ENCODE measurements around the gene GADD45GIP1.
"Not testable (repeated sequence)": the region's sequence is repeated elsewhere in the genome, so short reads cannot be mapped to it uniquely, and the experiment has no call there.

GADD45GIP1 gene

DNA sequence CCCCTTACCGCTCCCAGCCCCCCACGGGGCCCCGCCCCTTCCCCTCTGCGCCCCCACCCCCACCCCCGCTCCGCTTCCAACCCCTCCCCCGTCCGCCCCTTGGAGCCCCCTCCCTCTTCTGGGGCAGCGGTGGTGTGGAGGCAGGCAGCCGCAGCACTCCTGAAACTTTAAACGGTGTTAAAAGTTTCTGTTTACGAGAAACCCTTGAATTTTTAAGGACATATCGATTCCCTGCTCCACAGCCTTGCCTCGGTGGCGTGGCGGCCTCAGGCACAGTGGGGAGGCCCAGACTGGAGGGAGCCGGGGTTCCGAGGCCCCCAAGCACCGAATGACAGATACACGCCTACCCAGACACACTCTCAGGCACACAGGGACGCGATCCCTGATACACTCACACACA, 33.4 kb upstream of the GADD45GIP1 start:
- DNase-seq (ENCODE audit: low read depth in 2 of 3, low spot score in 1 of 3) = no peak

DNA sequence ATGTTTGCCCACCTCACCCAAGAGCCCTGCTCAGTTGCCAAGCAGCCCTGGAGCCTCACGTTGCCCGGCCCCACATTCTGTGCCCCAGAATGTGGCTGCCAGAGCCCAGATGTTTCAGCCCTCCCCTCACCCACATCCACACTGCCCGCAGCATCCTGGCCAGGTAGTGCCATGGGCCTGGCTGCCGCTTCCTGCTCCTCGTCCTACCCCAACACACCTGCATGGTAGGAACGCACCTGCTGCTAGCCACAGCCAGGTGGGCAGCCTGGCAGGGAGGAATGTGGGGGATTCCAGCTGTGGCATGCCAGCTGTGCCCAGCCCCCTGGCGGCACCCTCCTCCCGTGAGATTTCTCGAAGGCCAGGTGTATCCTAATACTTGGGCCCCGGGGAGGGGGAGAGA, 30.8 kb upstream of the GADD45GIP1 start:
- no peak for DNase-seq (ENCODE audit: low read depth in 2 of 3, low spot score in 1 of 3)

DNA sequence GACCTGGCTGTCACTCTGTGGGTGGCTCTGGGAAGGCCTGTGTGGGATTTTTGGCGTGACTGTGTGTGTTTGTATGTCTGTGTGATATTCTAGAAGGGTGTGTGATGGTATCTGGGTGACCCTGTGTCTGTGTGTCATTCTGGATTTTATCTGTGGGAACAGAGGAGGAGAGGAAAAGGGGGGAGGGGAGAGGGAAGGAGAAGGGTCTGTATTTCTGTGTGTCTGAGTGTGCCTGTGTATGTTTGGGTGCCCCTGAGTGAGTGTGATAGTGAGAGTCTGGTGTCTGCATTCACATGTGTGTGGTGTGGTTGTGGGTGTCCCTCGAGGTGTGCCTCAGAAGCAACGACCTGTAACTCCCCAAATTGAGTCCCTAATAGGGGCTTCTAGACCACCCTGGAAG, 30.2 kb upstream of the GADD45GIP1 start:
- no peak for DNase-seq (ENCODE audit: low read depth in 2 of 3, low spot score in 1 of 3)

DNA sequence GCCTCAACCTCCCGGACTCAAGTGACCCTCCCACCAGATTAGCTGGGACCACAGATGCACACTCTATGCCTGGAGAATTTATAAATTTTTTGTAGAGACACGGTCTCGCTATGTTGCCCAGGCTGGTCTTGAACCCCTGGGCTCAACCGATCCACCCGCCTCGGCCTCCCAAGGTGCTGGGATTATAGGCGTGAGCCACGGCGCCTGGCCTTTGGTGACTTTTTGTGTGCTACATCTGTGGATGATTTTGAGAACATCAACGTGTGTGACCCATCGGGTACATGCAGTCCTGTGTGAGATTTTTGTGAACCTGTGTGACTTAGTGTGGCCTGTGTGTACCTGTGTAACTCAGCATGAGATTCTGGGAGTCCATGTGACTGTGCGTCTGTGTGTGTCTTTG, 29.7 kb upstream of the GADD45GIP1 start:
- DNase-seq (ENCODE audit: low read depth in 2 of 3, low spot score in 1 of 3) = no peak

DNA sequence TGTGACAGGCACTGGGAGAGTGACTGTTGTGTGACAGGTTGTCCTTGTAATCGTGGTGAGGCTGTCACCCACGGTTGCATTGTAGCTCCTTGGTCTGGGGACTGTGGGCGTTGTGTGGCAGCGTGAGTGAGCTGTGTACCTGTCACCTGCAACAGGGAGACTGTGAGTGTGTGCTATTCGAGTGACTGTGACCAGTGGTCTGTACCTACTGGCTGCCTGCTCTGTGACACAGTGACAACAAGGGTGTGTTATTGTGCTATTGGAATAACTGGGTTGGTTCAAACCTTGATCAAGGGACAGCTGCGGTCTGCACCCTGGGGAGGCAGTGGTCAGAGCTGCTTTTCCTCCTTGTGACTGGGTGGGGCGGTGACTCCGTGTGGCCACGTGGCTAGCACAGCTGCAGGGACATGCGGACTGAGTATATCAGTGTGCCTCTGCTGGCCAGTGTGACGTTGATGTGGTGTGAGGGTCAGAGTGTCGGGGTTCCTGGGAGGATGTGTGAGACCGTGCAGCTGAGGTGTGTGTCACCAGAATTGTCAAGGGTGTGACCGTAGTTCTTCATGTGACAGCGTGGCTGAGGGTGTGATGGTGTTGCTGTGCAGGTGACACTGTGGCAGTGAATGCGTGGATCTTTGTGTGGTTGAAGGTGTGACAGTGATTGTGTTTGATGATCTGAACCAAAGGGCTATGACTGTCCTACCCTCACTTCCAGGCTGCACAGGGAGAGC, 28.2 kb upstream of the GADD45GIP1 start:
- DNase-seq (ENCODE audit: low read depth in 2 of 3, low spot score in 1 of 3) = no peak

DNA sequence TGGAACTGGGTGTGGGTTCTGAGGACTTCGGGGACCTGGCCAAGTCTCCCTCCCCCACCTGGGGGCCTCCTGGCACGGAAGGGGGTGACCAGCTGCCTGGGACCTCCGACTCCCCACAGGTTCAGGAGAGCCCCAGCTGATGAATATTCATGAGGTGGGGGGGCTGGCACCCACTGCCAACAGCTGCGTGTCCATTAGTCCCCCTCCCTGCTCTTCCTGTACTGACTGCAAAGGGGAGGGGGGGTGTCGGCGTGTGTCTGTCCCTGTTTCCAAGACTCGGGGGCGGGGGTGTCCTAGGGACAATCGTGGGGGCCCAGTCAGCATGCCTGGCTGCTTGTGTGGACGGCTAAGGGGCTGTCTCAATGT, 27.6 kb upstream of the GADD45GIP1 start:
- no peak for DNase-seq (ENCODE audit: low read depth in 2 of 3, low spot score in 1 of 3)

DNA sequence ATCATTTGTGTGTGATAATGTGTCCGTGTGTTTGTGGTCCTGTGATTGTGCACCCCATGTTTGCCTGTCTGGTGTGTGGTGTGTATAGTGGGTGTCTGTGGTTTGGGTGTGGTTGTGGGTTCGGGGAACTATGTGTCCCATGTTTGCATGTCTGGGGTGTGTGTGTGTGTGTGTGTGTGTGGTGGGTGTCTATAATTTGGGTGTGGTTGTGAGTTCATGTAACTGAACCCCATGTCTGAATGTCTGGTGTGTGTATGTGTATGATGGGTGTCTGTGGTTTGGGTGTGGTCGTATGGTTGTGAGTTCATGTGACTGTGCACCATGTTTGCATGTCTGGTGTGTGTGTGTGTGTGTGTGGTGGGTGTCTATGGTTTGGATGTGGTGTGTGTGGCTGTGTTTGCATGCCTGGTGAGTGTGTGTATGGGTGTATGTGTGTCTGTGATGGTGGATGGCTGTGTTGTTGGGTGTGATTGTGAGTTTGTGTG, 27.2 kb upstream of the GADD45GIP1 start:
- DNase-seq (ENCODE audit: low read depth in 2 of 3, low spot score in 1 of 3) = no peak

DNA sequence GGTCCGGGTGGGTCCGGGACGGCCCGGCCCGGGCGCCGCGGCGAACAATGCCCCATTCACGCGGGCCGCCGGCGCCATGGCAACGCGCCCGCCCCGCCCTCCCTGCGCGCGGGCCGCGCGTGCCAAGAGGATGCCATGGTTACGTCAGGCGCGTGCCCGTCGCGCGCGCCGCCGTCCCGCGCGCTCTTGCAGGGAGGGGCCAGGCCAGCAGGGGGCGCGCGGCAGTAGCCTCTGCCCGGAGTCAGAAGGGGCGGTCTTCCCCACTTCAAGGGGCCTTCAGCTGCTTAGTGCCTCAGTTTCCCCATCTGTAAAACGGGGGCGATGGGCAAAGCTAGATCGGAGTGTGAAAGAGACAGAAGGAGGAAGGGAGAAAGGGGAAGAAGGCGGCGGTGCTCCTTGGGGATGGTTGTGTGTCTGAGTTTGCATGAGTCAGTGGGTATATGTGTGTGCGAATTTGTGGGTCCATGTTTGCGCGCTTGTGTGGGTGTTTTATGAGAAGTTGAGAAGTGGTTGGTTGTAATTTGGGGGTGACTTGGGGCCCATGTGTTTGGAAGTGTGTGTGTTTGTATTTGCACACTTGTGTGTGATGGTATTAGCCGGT, 26.6 kb upstream of the GADD45GIP1 start:
- DNase-seq (ENCODE audit: low read depth in 2 of 3, low spot score in 1 of 3) = peak; percentile 53 to 81 (median 76)

DNA sequence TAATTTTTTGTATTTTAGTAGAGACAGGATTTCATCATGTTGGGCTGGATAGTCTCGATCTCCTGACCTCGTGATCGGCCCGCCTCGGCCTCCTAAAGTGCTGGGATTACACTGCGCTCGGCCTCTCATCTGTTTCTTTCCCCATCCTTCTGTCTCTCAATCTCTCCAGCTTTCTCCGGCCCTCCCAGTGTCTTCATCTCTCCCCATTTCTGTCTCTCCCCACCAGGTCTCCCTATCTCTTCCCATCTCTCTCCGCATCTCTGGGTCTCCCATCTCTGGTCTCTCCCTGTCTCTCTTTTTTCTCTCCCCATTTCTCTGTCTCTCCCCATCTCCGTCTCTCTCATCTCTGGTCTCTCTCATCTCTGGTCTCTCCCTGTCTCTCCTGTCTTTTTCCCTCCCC, 26.1 kb upstream of the GADD45GIP1 start:
- DNase-seq (ENCODE audit: low read depth in 2 of 3, low spot score in 1 of 3) = no peak

DNA sequence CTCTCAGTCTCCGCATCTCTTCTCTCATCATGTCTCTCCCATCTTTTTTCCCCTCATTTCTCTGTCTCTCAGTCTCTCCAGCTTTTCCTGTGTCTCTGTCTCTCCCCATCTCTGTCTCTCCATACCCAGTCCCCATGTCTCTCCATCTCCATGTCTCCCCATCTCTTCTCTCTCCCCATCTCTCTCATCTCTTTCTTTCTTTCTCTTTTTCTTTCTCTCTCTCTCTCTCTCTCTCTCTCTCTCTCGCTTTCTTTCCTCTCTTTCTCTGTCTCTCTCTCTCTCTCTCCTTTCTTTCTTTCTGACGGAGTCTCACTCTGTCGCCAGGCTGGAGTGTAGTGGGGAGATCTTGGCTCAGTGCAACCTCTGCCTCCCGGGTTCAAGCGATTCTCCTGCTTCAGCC, 25.6 kb upstream of the GADD45GIP1 start:
- DNase-seq (ENCODE audit: low read depth in 2 of 3, low spot score in 1 of 3) = no peak

DNA sequence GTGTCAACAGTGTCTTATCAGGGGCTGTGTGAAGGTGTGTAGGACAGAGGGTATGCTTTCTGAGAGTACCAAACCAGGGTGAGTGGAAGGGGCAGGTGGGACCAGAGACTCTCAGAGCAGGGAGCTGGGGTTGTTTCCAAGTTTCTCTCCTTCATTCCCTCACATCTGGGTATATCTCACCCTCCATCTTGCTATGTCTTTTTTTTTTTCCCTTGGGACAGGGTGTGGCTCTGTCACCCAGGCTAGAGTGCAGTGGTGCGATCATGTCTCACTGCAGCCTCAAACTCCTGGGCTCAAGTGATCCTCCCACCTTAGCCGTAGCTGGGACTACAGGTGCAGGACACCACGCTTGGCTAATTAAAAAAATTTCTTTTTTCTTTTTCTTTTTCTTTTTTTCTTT, 23.0 kb upstream of the GADD45GIP1 start:
- DNase-seq (ENCODE audit: low read depth in 2 of 3, low spot score in 1 of 3) = no peak

DNA sequence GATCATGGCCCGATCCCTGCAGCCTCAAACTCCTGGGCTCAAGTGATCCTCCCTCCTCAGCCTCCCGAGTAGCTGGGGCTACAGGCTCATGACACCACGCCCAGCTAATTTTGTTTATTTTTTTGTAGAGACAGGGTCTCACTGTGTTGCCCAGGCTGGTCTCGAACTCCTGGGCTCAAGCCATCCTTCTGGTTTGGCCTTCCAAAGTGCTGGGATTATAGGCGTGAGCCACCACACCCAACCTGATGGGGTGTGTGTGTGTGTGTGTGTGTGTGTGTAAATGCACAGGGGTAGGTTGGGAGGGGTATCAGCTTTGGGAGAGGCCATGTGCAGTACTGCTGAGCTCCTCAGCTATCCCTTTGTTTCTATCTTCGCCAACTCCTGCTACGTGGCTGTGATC, 19.1 kb upstream of the GADD45GIP1 start:
- DNase-seq (ENCODE audit: low read depth in 2 of 3, low spot score in 1 of 3) = not testable (repeated sequence)

DNA sequence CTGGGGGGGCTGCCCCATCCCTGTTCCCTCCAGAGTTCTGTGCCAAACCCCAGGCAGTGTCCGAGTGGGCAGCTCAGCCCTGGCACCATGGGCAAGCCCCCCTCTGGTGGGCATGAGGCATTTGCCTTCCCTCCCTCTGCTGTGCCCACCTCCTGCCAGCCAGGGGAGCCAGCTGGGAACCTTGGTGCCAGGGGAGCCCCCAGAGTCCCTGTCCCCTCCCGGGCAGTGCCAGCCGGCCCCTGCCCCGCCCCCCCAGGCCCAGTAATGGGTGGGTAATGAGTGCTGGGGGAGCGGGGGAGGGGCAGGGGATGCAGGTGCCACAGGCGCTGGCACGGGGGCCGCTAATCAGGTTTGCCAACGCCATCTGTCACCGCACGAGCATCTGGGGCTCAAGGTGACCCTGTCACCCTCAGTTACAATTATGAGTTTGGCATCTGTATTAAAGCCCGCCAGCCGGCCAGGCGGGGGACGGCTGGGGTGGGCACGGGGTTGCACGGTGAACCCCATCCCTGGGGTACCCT, 18.3 kb upstream of the GADD45GIP1 start:
- no peak for DNase-seq (ENCODE audit: low read depth in 2 of 3, low spot score in 1 of 3)

DNA sequence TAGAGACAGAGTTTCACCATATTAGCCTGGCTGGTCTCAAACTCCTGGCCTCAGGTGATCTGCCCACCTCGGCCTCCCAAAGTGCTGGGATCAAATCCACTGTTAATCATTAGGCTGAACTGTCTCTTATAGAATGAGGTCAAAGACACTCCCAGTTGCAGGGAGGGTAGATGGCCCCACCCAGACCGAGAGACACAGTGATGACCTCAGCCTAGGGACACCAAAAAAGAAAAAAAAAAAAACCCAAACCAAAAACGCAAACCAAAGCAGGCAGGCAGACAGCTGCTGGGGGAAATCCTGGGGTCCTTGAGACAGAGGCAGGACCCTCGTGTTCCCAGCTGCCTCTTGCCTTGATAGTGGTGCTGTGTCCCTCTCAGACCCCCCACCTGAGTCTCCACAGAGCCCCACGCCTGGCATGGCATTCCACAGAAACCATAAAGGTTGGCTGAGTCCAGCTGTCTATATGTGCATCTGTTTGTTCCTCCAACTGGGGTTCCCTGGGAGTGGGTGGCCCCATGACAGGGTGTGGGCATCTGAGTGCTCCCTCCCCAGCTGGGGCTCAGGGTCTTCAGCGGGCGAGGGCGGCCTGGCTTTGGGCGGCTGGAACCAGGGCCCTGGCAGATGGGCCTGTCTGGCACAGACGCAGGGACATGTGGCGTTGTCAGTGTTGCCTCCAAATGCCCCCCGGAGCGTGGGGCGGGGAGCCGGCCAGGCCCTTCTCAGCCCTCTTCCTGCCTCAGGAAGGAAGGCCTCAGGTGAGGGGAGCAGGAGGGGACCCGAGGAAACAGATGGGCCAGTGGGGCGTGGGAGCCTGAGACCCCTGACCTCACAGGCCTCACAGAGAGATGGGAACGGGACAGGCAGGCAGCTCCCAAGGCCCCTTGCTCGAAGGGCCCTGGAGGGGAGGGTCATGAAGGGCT, 17.5 kb upstream of the GADD45GIP1 start:
- DNase-seq (ENCODE audit: low read depth in 2 of 3, low spot score in 1 of 3) = no peak

DNA sequence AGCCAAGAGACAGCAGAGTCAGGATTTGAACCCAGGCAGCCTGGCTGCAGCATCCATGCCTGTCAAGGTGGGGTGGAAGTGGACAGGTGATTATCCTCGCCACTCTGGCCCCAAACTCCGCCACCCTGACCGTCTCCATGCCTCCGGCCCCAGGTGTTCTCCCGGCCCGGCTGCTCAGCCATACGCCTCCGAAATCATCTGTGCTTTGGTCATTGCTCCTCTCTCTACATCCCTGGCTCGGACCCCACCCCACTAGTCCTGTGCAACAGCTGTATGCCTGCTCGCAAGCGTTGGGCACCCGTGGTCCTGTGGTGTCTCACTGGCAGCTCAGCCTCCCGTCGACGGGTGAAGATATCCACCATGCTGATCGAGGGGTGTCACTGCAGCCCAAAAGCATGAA, 16.2 kb upstream of the GADD45GIP1 start:
- no peak for DNase-seq (ENCODE audit: low read depth in 2 of 3, low spot score in 1 of 3)

DNA sequence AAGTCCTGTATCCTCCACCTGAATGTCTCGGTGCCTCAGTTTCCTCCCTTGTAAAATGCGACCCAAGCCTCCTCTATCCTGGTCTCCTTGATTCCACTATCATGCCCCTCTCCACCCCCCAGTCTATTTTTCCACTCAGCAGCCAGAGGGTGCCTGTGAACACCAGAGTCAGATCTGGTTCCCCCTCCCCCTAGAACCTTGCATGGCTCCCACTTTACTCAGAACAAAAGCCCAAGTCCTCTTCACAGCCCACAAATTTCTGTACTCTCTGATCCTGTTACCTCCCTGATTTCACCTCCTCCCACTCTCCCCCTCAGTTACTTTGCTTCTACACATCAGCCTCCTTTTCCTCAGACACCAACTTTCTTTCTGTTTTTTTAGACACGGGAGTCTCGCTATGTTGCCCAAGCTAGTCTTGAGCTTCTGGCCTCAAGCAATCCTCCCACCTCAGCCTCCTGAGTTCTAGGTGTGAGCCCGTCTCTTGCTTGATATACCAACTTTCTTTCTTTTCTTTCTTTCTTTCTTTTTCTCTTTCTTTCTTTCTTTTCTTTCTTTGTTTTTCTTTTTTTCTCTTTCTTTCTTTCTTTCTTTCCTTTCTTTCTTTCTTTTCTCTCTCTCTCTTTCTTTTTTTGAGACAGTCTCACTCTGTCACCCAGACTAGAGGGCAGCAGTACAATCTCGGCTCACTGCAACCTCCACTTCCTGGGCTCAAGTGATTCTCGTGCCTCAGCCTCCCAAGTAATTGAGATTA, 13.2 kb upstream of the GADD45GIP1 start:
- DNase-seq (ENCODE audit: low read depth in 2 of 3, low spot score in 1 of 3) = no peak

DNA sequence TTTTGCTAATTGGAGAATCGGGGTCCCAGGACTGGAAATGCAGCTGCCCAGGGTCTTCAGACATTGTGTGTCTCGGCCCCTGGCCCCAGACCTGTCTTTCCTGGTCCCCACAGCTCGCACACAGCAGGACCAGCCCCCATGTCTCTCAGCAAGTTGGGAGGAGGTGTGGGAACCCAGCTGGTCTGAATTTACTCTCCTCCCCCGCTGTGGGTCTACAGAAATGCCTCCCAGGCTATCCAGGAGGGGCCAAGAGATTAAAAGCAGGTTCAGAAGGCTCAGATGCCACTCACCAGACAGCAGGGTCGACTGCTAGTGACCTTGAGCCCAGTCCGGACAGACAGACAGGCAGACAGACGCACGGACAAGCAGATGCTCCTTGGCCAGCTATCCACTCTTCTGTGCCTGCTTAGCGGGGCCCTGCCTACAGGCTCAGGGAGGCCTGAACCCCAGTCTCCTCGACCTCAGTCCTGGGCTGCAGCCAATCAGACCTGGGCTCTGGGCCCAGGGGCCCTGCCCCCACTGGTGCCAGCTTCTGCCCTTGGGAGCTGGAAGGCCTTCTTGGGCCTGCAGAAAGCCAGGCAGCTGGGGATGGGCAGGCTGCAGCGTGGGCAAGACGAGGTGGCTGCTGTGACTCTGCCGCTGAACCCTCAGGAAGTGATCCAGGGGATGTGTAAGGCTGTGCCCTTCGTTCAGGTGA, 12.4 kb upstream of the GADD45GIP1 start, which contains the start of gene DAND5:
Gene DAND5 (plus strand): TSS at position 285 of the 697 bp plus-strand sequence. CDS start 85 bp downstream, at position 370.
- DNase-seq (ENCODE audit: low read depth in 2 of 3, low spot score in 1 of 3) = no peak

DNA sequence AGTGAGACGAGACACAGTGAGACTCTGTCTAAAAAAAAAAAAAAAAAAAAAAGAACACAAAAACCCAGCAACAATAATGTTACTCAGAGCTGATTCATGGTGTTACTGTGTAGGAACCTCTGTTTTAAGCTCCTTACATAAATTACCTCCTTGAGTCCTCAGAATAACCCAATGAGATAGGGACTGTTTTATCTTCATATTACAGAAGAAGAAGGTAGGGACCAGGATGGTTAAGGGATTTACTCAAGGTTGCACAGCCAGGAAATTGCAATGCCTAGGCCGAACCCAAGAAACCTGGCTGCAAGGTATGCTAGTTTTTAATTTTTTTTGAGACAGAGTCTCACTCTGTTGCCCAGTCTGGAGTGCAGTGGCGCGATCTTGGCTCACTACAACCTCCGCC, 10.9 kb upstream of the GADD45GIP1 start:
- no peak for DNase-seq (ENCODE audit: low read depth in 2 of 3, low spot score in 1 of 3)

DNA sequence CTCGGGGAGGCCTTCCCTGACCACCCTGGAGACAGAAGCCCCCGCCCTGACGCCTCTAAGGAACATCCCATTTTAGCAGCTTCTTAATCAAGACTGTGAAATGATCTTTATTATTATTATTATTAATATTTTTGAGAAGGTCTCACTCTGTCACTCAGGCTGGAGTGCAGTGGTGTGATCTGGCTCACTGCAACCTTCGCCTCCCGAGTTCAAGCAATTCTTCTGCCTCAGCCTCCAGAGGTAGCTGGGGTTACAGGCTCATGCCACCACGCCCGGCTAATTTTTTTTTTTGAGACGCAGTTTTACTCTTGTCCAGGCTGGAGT, 8.8 kb upstream of the GADD45GIP1 start:
- DNase-seq (ENCODE audit: low read depth in 2 of 3, low spot score in 1 of 3) = no peak

DNA sequence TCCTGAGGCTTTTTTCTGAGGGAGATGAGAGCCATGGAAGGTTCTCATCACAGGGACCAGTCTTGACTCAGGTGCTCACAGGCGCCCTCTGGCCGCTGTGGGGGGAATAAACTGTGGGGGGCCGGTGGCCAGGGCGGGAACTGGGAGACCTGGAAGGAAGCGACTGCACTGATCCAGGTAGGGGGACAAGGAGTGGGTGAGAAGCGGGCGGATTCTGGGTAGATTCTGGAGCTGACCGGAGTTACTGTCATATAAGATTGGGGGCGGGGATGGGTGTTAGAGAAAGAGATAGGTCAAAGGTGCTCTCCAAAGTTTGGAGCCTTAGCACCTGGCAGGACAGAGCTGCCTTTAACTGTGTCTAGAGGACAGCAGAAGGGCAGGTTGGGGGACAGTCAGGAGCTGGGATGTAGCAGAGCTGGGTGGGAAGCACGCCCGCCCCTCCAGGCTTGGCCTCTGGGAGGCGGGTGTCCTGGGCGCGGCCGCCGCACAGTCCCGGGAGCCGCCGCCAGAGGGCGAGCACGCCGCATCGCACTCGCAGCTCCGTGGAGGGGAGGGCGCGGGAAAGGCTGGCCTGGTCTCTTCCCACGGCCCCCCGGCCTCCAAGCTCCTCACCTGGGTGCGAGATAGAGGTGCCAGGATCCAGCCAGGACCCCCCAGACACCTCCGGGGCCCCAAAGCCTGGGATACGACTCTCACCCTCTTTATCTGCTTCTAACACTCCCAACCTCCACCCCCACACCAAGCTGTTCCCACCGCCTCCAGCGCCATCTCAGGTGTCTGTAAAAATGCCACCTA, 8.2 kb upstream of the GADD45GIP1 start:
- peak; percentile 79 to 87 (median 80) for DNase-seq (ENCODE audit: low read depth in 2 of 3, low spot score in 1 of 3)
